Sigmoid colon (tissue), 7 donors: ENCODE measurements around the gene ARHGAP6. TPM values are rescaled to one million over a fixed set of nuclear protein-coding genes. Genes with fewer than 3 reads are reported as not detected.

Experiments used
- DNase-seq: peaks from one replicate; pipeline ENCODE4 v3.0.0-alpha.2; 2019
- H3K27ac ChIP-seq, 4 donors: fragments of 200-600 bp; sonication (generic); one replicate each; pipeline ENCODE4 v1.5.1; 2016 to 2019; ENCODE audit warnings: mild to moderate bottlenecking in 1 of 4
- H3K27me3 ChIP-seq, 3 donors: fragments of 200-600 bp; sonication (generic); one replicate each; pipeline ENCODE4 v1.5.1; 2019; ENCODE audit warnings: mild to moderate bottlenecking in 1 of 3
- H3K36me3 ChIP-seq, 4 donors: fragments of 200-600 bp; sonication (generic); one replicate each; pipeline ENCODE4 v1.5.1; 2016 to 2019
- H3K4me1 ChIP-seq, 4 donors: fragments of 200-600 bp; sonication (generic); one replicate each; pipeline ENCODE4 v1.5.1; 2017 to 2019
- H3K4me3 ChIP-seq, 4 donors: fragments of 200-600 bp; sonication (generic); one replicate each; pipeline ENCODE4 v1.5.1; 2017 to 2019; ENCODE audit warnings: mild to moderate bottlenecking in 2 of 4, moderate library complexity in 1 of 4
- H3K9me3 ChIP-seq, 4 donors: fragments of 200-600 bp in 3 of 4; sonication (generic) in 3 of 4; one replicate each; pipeline versions ENCODE4 v1.5.1 to v1.6.1; 2013 to 2019
- CTCF ChIP-seq, 4 experiments: fragments of 450-650 bp in 3 of 4; fragments of 200-600 bp in 1 of 4; IDR thresholded peaks; one replicate each; pipeline ENCODE4 v1.5.1; 2016 to 2019; ENCODE audit warnings: antibody characterized with exemption in 4 of 4, mild to moderate bottlenecking in 3 of 4, moderate library complexity in 2 of 4
- EP300 ChIP-seq, 4 donors: sonication (generic); formaldehyde crosslinking; IDR thresholded peaks; one replicate each; pipeline ENCODE4 v1.6.1; 2017; ENCODE audit warnings: antibody characterized with exemption in 4 of 4
- POLR2A ChIP-seq, 2 donors: fragments of 450-650 bp; IDR thresholded peaks; one replicate each; pipeline ENCODE4 v1.6.1; 2016; ENCODE audit warnings: antibody characterized with exemption in 2 of 2, mild to moderate bottlenecking in 2 of 2, moderate library complexity in 2 of 2
- POLR2AphosphoS5 ChIP-seq, 4 donors: sonication (generic); formaldehyde crosslinking; IDR thresholded peaks; one replicate each; pipeline ENCODE4 v1.6.1; 2017; ENCODE audit warnings: antibody characterized with exemption in 4 of 4
- WGBS, 2 donors: extraction: QIAGEN DNeasy Blood & Tissue Kit; methylation state at CpG; one replicate each; pipeline ENCODE4 v1.1.7; 2013; 5-methylcytosine and 5-hydroxymethylcytosine counted together
- intact Hi-C: fragments of 100-400 bp; cut with DNase I; formaldehyde crosslinking; loops from one replicate; pipeline ENCODE4 v1.15.1; 2023
- polyA plus RNA-seq, 3 donors: library from polyadenylated mRNA; stranded (reverse); fragments of 200-250 nt; gene quantifications; one replicate each; pipeline ENCODE4 v1.2.3, GENCODE V29; 2013
- total RNA-seq, 4 donors: library from RNA; depleted of rRNA; stranded (reverse); fragments of >200 nt; gene quantifications; one replicate each; pipeline ENCODE4 v1.1.0, GENCODE V29; 2016
- donor health status: healthy with polysubstance abuse.
- donor health status: Bipolar disorder and iron deficiency.
- donor health status: healthy.

Gene ARHGAP6
- total and polyA plus RNA-seq, 7 donors = 1.4 to 47.6 (median 36.2) TPM

GRCh38 chrX:11666164-11666563 lies 444 bp upstream of the ARHGAP6 start:
- Histone ChIP-seq H3K27me3 (no peaks in the 10 kb centered on the region), H3K9me3 (no peaks in the 10 kb centered on the region), H3K4me3 (peak overlapping the region; percentile 56 to 67 (median 60)), H3K36me3 (no peaks in the 10 kb centered on the region), H3K4me1 (peaks cover 0 to 11% (median 4%) of the 10 kb centered on the region in 4 donors), H3K27ac (peak overlapping the region; percentile 77 to 88 (median 85))
- TF ChIP-seq EP300 (IDR thresholded peaks at IDR 0.05) = no peak
- no peak for TF ChIP-seq CTCF (IDR thresholded peaks at IDR 0.05)
- TF ChIP-seq POLR2AphosphoS5 (IDR thresholded peaks at IDR 0.05) = peak in 1 of 4 donors; percentile 4
- WGBS, 2 donors = 3 to 4% methylated on average over 24 of the region's 24 CpGs
- DNase-seq = peak; percentile 66
- intact Hi-C loops = loop anchor here (5.0 kb wide), 2 partner anchors 91 to 134 kb away; partner anchors contain the start of gene MSL3

GRCh38 chrX:11664211-11665167 lies 1.2 kb downstream of the ARHGAP6 start:
- peaks cover 0 to 12% (median 4%) of the 10 kb centered on the region in 4 donors for H3K4me1 ChIP-seq
- TF ChIP-seq POLR2AphosphoS5 (IDR thresholded peaks at IDR 0.05) (peak in 1 of 4 donors; percentile 34), CTCF (IDR thresholded peaks at IDR 0.05) (no peak)
- H3K27ac ChIP-seq = peak overlapping the region; percentile 77 to 88 (median 85)
- DNase-seq = peak; percentile 69
- 6 to 16% methylated on average over 73 of the region's 73 CpGs for WGBS, 2 donors
- intact Hi-C loops = loop anchor here (5.0 kb wide), 2 partner anchors 93 to 132 kb away; partner anchors contain the start of gene MSL3
- no peaks in the 10 kb centered on the region for H3K36me3 ChIP-seq
- no peaks in the 10 kb centered on the region for H3K9me3 ChIP-seq
- H3K4me3 ChIP-seq = peak overlapping the region; percentile 56 to 67 (median 60)
- H3K27me3 ChIP-seq = no peaks in the 10 kb centered on the region

- intact Hi-C loops = no loop called here
- no peak for DNase-seq
- H3K4me1 ChIP-seq = peaks cover 0 to 18% (median 4%) of the 10 kb centered on the region in 4 donors
- peak overlapping the region; percentile 77 to 88 (median 85) for H3K27ac ChIP-seq
- H3K36me3 ChIP-seq = no peaks in the 10 kb centered on the region
- H3K27me3 ChIP-seq = no peaks in the 10 kb centered on the region
- 23 to 49% methylated on average over 6 of the region's 6 CpGs for WGBS, 2 donors
- H3K4me3 ChIP-seq = peak overlapping the region; percentile 56 to 67 (median 60)
- no peak for TF ChIP-seq POLR2AphosphoS5 (IDR thresholded peaks at IDR 0.05)
- TF ChIP-seq CTCF (IDR thresholded peaks at IDR 0.05) = peak in 1 of 4 experiments; percentile 18
- no peaks in the 10 kb centered on the region for H3K9me3 ChIP-seq
Measured at GRCh38 chrX:11663875-11664210, 1.9 kb downstream of the ARHGAP6 start.

- intact Hi-C loops = no loop called here
- no peak for TF ChIP-seq POLR2A (IDR thresholded peaks at IDR 0.05)
- no peak for TF ChIP-seq POLR2AphosphoS5 (IDR thresholded peaks at IDR 0.05)
- no peak for TF ChIP-seq CTCF (IDR thresholded peaks at IDR 0.05)
- TF ChIP-seq EP300 (IDR thresholded peaks at IDR 0.05) = no peak
- H3K4me1 ChIP-seq = peaks cover 0 to 15% (median 4%) of the 10 kb centered on the region in 4 donors
Measured at GRCh38 chrX:11655282-11656015, 10.3 kb downstream of the ARHGAP6 start.

More at GRCh38 chrX:11655282-11656015, 10.3 kb downstream of the ARHGAP6 start:
- Histone ChIP-seq H3K9me3 (no peaks in the 10 kb centered on the region), H3K4me3 (no peak overlapping the region), H3K36me3 (no peaks in the 10 kb centered on the region), H3K27me3 (no peaks in the 10 kb centered on the region), H3K27ac (no peak overlapping the region)
- DNase-seq = no peak
- 80 to 92% methylated on average over 7 of the region's 7 CpGs for WGBS, 2 donors
